Measurements from ENCODE around the gene ZCCHC2. TPM values are rescaled to one million over a fixed set of nuclear protein-coding genes. Genes with fewer than 3 reads are reported as not detected.

ZCCHC2 gene
- total and polyA plus RNA-seq, 2 of the 13 experiments (the other 11 are each of a cell fraction or from before 2014, with no cell fraction given): 62.5 to 76.1 TPM

- TF ChIP-seq SRF (IDR thresholded peaks at IDR 0.05; ENCODE audit: low read depth, low read length) (no peak), ZNF280D (CRISPR knock-in tag; IDR thresholded peaks at IDR 0.05) (0 out of 2 replicates have a peak, but pooled peaks have one; percentile 16), MTF1 (CRISPR knock-in tag; IDR thresholded peaks at IDR 0.05) (no peak), GATAD2A (CRISPR knock-in tag; IDR thresholded peaks at IDR 0.05) (0 out of 2 replicates have a peak, but pooled peaks have one; percentile 27), ZFY (CRISPR knock-in tag; IDR thresholded peaks at IDR 0.05) (peak; percentile 42; the same call in 1 of the 2 replicates), HMGXB4 (CRISPR knock-in tag; IDR thresholded peaks at IDR 0.05; ENCODE audit: borderline replicate concordance in 1 of 2, low read depth in 1 of 2) (peak; percentile 64 to 90; a peak in 3 of 4 replicates), ZSCAN5A (CRISPR knock-in tag; IDR thresholded peaks at IDR 0.05; ENCODE audit: borderline replicate concordance) (peak; percentile 26; the same call in 1 of the 2 replicates), ZNF614 (CRISPR knock-in tag; IDR thresholded peaks at IDR 0.05; ENCODE audit: borderline replicate concordance) (peak; percentile 51; the same call in 1 of the 2 replicates), ARID5B (CRISPR knock-in tag; IDR thresholded peaks at IDR 0.05) (0 out of 2 replicates have a peak, but pooled peaks have one; percentile 7)
Observed at GRCh38 chr18:62584241-62585120, 61.7 kb downstream of the ZCCHC2 start (continued).
